NCI-H1694 (cell line): ENCODE data around the gene LRRC72.
"Not testable (repeated sequence)": the region's sequence is repeated elsewhere in the genome, so short reads cannot be mapped to it uniquely, and the experiment has no call there.

ENCODE experiments used
- DNase-seq: peaks from one replicate; lab custom pipeline; 2025; lab: John Stamatoyannopoulos, UW

The LRRC72 gene

GRCh38 chr7:16583834-16584233 is 57.2 kb downstream of the LRRC72 start:
- no peak for DNase-seq

DNA sequence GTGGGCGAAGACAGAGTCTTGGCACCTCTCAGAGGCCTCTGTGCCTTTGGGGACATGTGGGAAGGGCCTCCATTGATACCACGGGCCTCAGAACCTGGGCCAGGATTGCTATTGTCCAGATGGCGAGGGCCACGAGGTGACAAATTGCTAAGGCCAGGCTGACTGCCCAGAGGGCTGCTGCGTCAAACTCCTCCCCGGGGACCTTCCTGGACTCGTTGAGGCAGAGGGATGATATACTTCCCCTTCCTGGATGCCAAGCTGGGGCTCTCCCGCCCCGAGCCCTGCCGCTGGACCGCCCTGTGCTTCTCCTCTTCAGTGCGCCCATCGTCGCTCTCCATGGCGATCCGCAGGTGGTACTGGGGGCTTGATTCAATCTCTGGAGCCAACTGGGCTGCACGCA is 58.9 kb downstream of the LRRC72 start:
- DNase-seq = no peak

DNA sequence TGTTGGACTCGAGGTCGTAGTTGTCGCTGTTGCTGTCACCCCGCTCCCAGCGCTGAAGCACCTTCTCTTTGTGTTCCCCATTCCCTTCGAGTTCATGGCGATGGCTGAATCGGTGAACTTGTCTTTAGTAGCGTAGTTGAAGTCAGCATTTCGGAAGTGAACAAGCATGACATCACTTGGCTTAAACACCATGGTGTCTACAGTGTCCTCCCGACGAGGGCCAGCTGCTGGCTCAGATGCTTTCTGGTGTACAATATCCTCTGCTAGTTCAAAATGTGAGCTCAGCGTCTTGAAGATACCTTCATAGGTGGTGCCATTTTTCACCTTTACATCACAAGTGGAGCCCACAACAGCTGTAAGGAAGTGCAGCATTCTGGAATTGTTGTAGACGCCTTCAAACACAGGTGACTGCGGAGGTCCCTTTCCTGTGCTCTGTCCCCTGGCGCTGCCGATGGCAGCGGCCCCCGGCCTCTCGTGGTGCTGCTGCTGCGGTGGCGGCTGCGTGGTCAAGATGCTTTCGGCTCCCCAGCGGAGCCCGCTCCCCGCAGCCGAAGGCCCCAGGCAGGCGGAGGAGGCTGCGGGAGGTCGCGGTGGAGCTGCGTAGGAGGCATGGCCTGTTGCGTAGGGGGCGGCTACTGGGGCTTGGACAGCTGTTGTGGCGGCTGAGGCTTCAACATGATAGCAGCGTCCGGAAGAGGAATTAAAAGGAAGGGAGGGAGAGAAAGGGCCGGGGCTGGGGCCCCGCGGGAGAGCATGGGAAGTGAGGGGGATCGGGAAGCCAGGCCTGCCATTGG is 59.7 kb downstream of the LRRC72 start:
- no peak for DNase-seq

DNA sequence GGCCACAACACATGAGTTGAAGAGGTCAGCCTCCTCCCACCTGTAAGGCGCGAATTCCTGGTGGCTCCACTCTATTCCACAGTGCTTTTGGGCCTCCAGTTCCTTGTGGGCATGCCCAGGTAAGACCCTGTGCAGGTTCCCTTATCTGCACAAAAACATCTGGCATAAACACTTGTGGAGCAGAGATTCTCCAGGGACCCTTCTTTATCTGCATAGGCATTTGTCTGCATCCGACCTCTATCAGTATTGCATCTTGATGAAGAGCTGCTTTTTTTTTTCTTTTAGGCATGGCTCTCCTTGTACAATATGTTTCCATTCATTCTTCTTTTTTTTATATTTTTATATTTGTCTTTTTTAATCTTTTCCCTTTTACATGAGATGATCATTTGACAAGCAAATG is 60.5 kb downstream of the LRRC72 start:
- DNase-seq = no peak

DNA sequence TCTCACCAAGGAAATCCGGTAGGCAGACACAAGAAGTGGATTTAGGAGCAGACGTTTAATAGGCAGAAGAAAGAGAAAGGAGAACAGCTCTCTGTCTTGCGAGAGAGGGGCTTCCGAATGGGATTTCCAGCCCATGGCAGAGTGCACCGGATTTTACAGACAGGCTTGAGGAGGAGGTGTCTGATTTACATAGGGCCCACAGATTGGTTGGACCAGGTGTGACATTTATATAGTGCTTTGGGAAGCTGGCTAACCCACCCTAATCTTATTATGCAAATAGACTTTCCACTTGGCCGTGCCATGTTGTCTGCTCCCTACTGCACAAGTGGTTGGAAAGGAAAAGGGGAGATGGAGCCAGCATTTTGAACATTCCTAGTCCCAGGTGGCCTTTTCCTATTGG is 61.2 kb downstream of the LRRC72 start:
- no peak for DNase-seq

DNA sequence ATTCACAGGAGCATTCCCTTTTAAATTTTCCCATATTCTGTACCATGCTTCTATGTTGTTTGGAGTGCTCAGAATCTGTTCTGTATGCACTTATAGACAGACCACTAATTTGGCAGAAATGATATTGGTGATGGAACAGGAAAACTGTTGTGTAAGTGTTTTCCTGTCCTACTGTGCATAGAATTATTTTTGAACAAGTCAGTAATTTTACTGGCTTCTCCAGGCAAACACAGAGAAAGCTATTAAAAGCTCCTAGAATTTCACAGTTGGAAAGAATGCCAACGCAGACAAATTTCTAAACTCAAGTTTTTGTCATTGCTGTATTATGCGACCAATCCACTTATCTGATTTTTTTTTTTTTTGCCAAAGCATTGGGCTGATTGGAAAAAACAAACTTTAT is 63.3 kb downstream of the LRRC72 start:
- no peak for DNase-seq

DNA sequence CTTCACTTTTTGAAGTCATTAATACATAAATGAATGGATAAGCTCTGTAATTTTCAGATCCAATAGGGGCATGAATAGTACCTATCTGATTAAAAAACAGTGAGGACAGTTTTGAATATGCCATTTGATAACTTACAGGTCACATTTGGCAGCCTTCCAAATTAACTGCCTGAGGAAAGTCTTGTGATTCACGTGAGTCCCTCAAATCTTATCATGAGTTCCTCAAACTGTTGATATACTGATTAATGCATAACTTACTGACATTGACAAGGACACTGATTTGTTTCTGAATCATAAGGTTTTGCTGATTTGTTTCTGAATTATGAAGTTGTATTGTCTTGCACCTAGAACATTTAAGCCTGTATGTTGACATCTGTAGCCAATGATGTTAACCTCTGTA is 63.8 kb downstream of the LRRC72 start:
- no peak for DNase-seq

- no peak for DNase-seq
These were observed 65.8 kb downstream of the LRRC72 start for GRCh38 chr7:16592395-16592794.

GRCh38 chr7:16594061-16594460 is 67.4 kb downstream of the LRRC72 start:
- no peak for DNase-seq

DNA sequence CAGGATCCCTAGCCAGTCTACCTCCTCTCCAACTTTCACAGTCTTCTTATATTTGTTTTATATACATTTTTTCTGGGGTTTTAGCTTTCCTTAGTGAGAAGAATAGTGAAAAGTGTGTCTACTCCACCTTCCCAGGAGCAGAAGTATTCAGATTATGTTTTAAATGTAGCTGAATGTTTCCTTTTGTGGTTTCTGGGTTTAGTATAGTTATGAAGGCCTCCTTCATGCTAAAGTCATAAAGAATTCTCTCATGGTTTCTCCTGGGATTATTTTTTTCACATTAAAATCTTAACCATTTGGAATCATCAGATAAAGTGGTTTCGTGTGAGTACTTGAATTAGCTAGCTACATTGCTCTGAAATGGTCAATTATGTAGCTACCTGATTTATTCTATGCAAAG is 68.1 kb downstream of the LRRC72 start:
- no peak for DNase-seq

DNA sequence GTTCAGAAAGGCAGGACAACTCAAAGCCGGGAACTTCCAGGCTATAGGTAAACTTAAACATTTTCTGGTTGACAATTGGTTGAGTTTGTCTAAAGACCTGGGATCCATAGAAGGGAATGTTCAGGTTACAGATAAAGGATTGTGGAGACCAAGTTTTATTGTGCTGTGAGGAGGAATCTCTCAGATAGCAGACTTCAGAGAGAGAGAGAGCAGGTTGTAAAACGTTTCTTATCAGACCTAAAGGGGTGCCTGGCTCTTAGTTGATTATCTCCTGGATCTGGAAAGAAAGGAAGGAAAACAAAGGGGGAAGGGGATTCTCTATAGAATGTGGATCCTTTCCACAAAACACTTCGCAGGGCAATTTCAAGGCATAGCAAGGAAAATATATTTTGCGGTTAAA is 69.0 kb downstream of the LRRC72 start:
- not testable (repeated sequence) for DNase-seq

GRCh38 chr7:16598015-16598414 is 71.4 kb downstream of the LRRC72 start:
- no peak for DNase-seq

DNA sequence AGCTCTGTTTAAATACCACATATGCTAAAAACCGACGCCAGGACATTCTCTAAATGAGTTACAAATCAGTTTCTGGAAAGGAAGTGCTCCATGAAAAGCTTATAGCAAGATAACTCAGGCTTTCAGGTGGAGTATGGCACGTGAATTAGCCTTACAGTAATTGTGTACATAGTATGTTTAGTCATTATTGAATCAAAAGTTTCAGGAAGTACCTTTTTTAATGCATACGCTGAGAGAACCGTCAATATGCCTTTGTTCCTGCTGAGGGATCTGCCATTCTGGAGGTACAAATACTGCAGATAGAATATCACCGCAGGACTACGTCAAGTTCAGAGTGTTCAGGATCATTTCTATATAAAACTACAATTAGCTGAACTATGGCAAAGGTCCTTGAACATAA is 73.2 kb downstream of the LRRC72 start:
- DNase-seq = no peak

DNA sequence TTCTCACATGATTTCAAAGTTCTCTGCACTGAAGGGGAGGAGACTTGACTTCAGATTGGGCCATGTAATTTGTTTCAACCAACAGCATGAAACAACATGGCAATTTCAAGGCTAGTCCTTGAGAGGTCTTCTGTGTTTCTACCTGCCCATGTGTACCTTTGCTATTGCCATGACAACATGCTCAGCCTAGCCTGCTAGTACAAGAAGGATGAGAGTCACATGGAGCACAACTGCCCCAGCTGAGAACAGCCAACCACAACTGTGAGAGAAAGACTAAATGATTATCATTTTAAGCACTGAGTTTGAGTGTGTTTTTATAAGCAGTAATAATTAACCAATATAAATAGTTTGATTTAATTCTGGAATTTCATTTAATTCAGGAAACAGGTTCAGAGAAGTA is 77.0 kb downstream of the LRRC72 start:
- no peak for DNase-seq

DNA sequence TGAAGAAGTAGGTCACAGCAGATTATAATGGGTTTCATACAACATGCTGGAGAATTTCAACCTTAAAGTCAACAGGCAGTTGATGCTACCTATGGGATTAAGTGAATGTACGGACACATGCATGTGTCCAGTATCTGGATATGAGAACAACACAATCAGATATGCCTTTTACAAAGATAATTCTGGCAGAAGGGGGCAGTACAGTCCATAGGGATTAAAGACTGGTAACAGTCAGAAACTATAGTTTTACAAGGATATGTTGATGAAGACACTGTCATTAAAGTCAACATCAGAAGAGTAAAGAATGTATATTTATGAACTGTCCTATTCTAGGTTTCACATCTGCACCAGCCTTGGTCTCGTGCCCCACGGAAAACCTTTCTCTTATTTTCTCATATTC is 77.4 kb downstream of the LRRC72 start:
- DNase-seq = no peak

DNA sequence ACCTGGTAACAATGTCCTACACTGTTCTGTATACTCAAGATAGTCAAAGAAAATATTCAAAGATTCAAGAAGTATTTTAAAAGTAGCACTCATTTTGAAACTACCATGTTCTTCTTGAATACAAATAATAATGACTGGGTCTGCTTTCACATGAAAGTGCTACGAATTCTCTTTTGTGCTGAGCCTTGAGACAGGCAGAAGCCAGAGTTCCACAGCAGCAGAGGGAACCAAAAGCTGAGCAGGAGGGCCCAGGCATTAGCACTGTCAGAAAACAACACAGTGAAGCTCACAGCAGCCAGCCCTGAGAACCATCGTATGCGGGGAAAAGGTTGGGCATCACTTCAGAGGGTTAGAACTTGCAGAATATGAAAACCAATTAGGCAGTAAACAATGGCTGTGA is 80.1 kb downstream of the LRRC72 start:
- DNase-seq = no peak

GRCh38 chr7:16609842-16610450 is 83.3 kb downstream of the LRRC72 start:
- no peak for DNase-seq

GRCh38 chr7:16611711-16612110 is 85.1 kb downstream of the LRRC72 start:
- no peak for DNase-seq

DNA sequence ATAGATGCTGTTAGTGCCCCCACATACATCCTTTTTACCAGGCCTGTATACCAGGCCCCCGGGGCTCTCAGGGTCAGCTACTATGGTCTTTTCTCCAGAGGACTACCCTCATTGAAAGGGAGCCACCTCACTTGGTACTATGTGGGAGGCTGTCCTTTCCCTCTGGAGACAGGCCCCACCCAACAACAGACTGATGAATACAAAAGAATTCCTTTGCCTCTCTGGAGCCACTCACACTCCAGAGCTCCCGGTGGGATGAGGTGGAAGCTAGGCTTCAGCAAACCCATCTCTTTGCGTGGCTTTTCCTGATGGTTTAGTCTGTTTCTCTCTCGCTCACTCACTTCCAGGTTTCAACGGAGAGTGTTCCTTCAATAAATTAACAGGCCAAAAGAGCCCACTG is 88.6 kb downstream of the LRRC72 start:
- no peak for DNase-seq

GRCh38 chr7:16616122-16616521 is 89.5 kb downstream of the LRRC72 start:
- DNase-seq = no peak

DNA sequence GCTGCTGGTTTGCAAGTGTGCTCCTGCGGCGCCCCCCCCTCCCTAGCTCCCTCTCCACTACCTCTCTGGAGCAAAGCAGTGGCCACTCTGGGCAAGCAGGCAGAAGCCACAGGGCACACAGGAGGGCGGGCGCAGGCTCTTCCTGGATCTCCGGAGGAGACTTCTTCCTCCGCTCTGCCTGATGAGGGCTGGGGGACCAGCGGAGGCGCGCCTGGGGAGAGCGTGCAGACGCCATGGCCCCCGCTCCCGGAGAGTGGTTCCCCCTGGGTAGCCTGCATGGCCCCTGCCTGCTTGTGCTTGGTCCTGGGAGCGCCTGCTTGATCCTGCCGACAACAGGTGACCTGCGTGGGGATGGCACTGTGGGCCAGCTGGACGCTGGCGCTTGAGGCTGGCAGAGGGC is 89.9 kb downstream of the LRRC72 start:
- no peak for DNase-seq

- no peak for DNase-seq
These were observed 93.4 kb downstream of the LRRC72 start for GRCh38 chr7:16619979-16620408.

DNA sequence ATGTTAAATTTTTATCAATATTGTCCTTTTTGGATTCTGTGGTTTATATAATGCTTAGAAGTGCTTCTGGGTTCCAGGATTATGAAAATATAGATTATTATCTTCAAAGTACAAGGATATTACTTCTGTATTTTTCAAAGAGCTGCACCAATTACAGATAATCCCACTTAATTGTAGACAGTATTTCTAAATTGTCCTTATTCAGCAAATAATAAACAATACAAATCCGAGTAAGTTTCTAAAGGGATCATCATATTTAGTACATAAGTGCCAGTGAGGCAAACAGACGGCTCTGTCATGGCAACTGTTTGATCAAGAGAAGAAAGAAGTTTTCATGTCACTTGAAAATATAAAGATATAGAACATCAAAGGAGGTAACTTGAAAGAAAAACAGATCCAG is 99.8 kb downstream of the LRRC72 start:
- DNase-seq = no peak

DNA sequence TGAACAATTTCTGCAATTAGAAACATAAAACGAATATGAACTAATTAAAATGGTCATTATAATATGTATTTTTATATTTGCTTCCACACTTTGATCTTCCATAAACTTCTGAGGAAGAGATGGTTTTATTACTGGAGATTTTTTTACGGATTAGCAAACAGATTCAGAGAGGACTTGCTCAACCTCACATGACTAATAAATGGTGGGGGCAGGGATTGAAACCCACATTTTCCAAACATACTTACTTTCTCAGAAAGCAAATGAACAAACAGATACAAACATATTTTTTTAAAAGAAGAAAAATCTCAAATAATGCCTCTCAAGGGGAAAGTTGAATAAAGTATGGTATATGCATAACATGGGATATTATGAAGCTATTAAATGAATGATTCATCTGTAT is 100.6 kb downstream of the LRRC72 start:
- no peak for DNase-seq
